ENCODE results near the gene FKBP1B. TPM values are rescaled to one million over a fixed set of nuclear protein-coding genes. Genes with fewer than 3 reads are reported as not detected.
A peak's percentile ranks its signal among the peaks of the same experiment; 100 is the strongest.
"Not testable (repeated sequence)": the region's sequence is repeated elsewhere in the genome, so short reads cannot be mapped to it uniquely, and the experiment has no call there.

The FKBP1B gene
- total and polyA plus RNA-seq, 2 donors (not counting 3 experiments of a cell fraction or from before 2014, with no cell fraction given): 12.9 to 40.2 TPM

GRCh38 chr2:24014902-24015301 lies 34.6 kb upstream of the FKBP1B start:
- BruUV-seq (replicated peaks); DNase-seq (ENCODE audit: low read depth, low spot score); H3K36me3 ChIP-seq (ENCODE audit: control insufficient read depth in 2 of 2, extremely low read depth in 1 of 2, insufficient read depth in 2 of 2, low read length in 2 of 2); H3K27me3 ChIP-seq (ENCODE audit: control insufficient read depth in 2 of 2, insufficient read depth in 2 of 2, low read length in 2 of 2); H2AFZ ChIP-seq (ENCODE audit: low read depth, low read length); H3K4me3 ChIP-seq (replicated peaks in 1 of 3; ENCODE audit: insufficient read depth in 1 of 3, low read depth in 1 of 3, low read length in 3 of 3); H3K79me2 ChIP-seq (ENCODE audit: control insufficient read depth, insufficient read depth, low read length); H3K9me1 ChIP-seq (replicated peaks; ENCODE audit: control insufficient read depth, extremely low read depth, insufficient read depth, low read length); H4K20me1 ChIP-seq (replicated peaks; ENCODE audit: control insufficient read depth, extremely low read depth, insufficient read depth, low read length); dilution Hi-C loops (cut with MboI; ENCODE audit: extremely low pct_ligation_motif_present, low sequenced_read_pairs); H3K9me3 ChIP-seq (replicated peaks; ENCODE audit: control insufficient read depth, insufficient read depth, low read length): not testable (repeated sequence)
- ChIA-PET CTCF (interaction anchor here (1.1 to 1.9 kb wide), 2 partner anchors 27 to 190 kb away, joined by 3 to 7 read pairs; no protein-coding TSS in a partner anchor), POLR2A (interaction anchor here (0.7 to 1.4 kb wide), 2 partner anchors 8 to 70 kb away, joined by 3 to 5 read pairs; partner anchors contain the start of gene TP53I3)
- FAIRE-seq: peak; percentile 57
- intact Hi-C loops (cut with micrococcal nuclease): loop anchor here (1.0 to 2.0 kb wide), 3 partner anchors 32 to 88 kb away; partner anchors contain the start of genes ATAD2B, SF3B6 and WDCP
- Histone ChIP-seq H3K4me2 (ENCODE audit: insufficient read depth, low read length) (peak overlapping the region; percentile 31), H3K4me1 (ENCODE audit: control insufficient read depth, extremely low read depth, insufficient read depth, low read length) (peaks cover 27% of the 10 kb centered on the region), H3K27ac (ENCODE audit: insufficient read depth, low read depth, low read length) (peak overlapping the region; percentile 80), H3K9ac (replicated peaks; ENCODE audit: extremely low read depth, insufficient read depth, low read length) (peak overlapping the region; percentile 15)

GRCh38 chr2:24015562-24016375 lies 33.8 kb upstream of the FKBP1B start:
- Histone ChIP-seq H3K9me1 (replicated peaks; ENCODE audit: control insufficient read depth, extremely low read depth, insufficient read depth, low read length) (no peaks in the 10 kb centered on the region), H3K36me3 (ENCODE audit: control insufficient read depth in 2 of 2, extremely low read depth in 1 of 2, insufficient read depth in 2 of 2, low read length in 2 of 2) (no peaks in the 10 kb centered on the region), H3K79me2 (ENCODE audit: control insufficient read depth, insufficient read depth, low read length) (no peaks in the 10 kb centered on the region), H3K9ac (replicated peaks; ENCODE audit: extremely low read depth, insufficient read depth, low read length) (peak overlapping the region; percentile 15), H4K20me1 (replicated peaks; ENCODE audit: control insufficient read depth, extremely low read depth, insufficient read depth, low read length) (no peaks in the 10 kb centered on the region), H3K4me3 (replicated peaks in 1 of 3; ENCODE audit: insufficient read depth in 1 of 3, low read depth in 1 of 3, low read length in 3 of 3) (no peak overlapping the region), H2AFZ (ENCODE audit: low read depth, low read length) (peak overlapping the region; percentile 36), H3K4me1 (ENCODE audit: control insufficient read depth, extremely low read depth, insufficient read depth, low read length) (peaks cover 24% of the 10 kb centered on the region), H3K9me3 (replicated peaks; ENCODE audit: control insufficient read depth, insufficient read depth, low read length) (no peaks in the 10 kb centered on the region), H3K27ac (ENCODE audit: insufficient read depth, low read depth, low read length) (peak overlapping the region; percentile 94), H3K4me2 (ENCODE audit: insufficient read depth, low read length) (peak overlapping the region; percentile 31), H3K27me3 (ENCODE audit: control insufficient read depth in 2 of 2, insufficient read depth in 2 of 2, low read length in 2 of 2) (no peaks in the 10 kb centered on the region)
- intact Hi-C loops (cut with micrococcal nuclease) (loop anchor here (1.0 to 2.0 kb wide), 3 partner anchors 32 to 89 kb away; partner anchors contain the start of genes ATAD2B, SF3B6 and WDCP), dilution Hi-C loops (cut with MboI; ENCODE audit: extremely low pct_ligation_motif_present, low sequenced_read_pairs) (no loop called here)
- no TSS peak for BruUV-seq (replicated peaks)
- POLR2A ChIA-PET: interaction anchor here (0.6 to 1.4 kb wide), 3 partner anchors 9 to 69 kb away, joined by 3 to 5 read pairs (median 3); partner anchors contain the start of gene TP53I3
- TF ChIP-seq GATA2 (IDR thresholded peaks at IDR 0.05; ENCODE audit: insufficient read depth, insufficient read length, low read depth, low read length) (no peak), POLR2AphosphoS5 (IDR thresholded peaks at IDR 0.05; ENCODE audit: insufficient read depth, low read depth, low read length) (peak; percentile 48), POLR2A (IDR thresholded peaks at IDR 0.05; ENCODE audit: low read depth, low read length) (peak; percentile 16), FOS (IDR thresholded peaks at IDR 0.05; ENCODE audit: borderline replicate concordance, insufficient read depth, low read length) (peak; percentile 78), JUN (IDR thresholded peaks at IDR 0.05; ENCODE audit: borderline replicate concordance, insufficient read depth, insufficient read length, low read depth) (peak; percentile 76), MAX (IDR thresholded peaks at IDR 0.05; ENCODE audit: insufficient read depth, insufficient read length) (no peak), MYC (IDR thresholded peaks at IDR 0.05; ENCODE audit: low read depth, low read length) (no peak)
- DNase-seq (ENCODE audit: low read depth, low spot score) (peak; percentile 81), FAIRE-seq (peak; percentile 100)
- CTCF ChIA-PET: interaction anchor here (1.1 to 1.9 kb wide), 3 partner anchors 26 to 191 kb away, joined by 3 to 7 read pairs (median 5); partner anchors contain the start of gene ATAD2B
